ENCODE results near the gene SLC12A8. TPM values are rescaled to one million over a fixed set of nuclear protein-coding genes. Genes with fewer than 3 reads are reported as not detected.

SLC12A8 gene
- total and polyA plus RNA-seq, 2 donors (not counting 1 experiment from before 2014, with no cell fraction given) = 0.57 to 1.1 TPM

DNA sequence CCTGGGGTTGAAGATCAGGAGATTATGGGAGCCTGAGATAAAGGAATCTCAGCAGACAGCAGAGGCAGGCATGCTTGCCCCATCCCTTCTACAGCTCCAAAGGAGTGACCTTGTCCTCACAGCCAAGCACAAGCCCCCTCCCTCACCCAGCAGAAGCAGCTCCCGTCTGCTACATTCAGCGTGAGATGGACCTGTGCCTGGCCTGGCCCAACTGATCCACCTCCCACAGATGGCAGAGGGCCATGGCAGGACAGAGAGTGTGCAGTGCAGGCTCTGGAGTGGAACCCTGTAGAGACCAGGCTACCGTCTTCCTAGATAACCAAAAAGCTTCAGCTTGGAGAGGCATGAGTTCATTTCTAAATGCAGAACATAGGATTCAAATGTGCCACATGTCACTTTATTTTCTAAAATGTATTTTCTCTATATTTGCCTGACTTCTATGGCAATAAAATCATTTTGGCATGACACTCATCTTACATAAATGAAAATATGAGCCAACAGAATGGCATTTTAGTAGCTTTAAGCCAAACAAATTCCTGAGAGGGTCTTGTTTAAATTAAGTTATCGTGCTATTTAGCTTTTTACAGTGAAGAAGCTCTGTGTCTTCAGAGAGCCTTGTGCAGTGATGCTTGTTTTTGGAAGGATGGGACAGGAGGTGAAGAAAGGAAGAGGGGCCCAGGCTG, 43.7 kb downstream of the SLC12A8 start:
- ChIA-PET CTCF (no interaction called here), POLR2A (no interaction called here)
- Histone ChIP-seq H3K9me3 (ENCODE audit: control extremely low read depth in 1 of 3, control insufficient read depth in 2 of 3, insufficient read depth in 1 of 3, low read length in 2 of 3) (peaks cover 0 to 3% (median 0%) of the 10 kb centered on the region in 3 donors), H2AFZ (ENCODE audit: insufficient read depth, low read depth, low read length, poor library complexity, severe bottlenecking) (no peak overlapping the region), H3K27me3 (replicated peaks in 1 of 4; ENCODE audit: control extremely low read depth in 1 of 4, control insufficient read depth in 3 of 4, insufficient read depth in 4 of 4, low read length in 3 of 4) (peaks cover 0 to 4% (median 0%) of the 10 kb centered on the region in 4 experiments), H3K36me3 (replicated peaks in 1 of 2; ENCODE audit: control extremely low read depth in 1 of 2, control insufficient read depth in 1 of 2, extremely low read depth in 1 of 2, insufficient read depth in 2 of 2, low read length in 1 of 2) (no peaks in the 10 kb centered on the region), H3K79me2 (ENCODE audit: control insufficient read depth, insufficient read depth, low read length) (no peaks in the 10 kb centered on the region), H3K9ac (ENCODE audit: low read length) (no peak overlapping the region), H3K27ac (ENCODE audit: low read length in 2 of 2) (no peak overlapping the region), H3K4me3 (ENCODE audit: control extremely low read depth in 1 of 5, extremely low read depth in 1 of 5, insufficient read depth in 1 of 5, low read depth in 2 of 5, low read length in 4 of 5) (no peak overlapping the region), H3K4me1 (ENCODE audit: control insufficient read depth in 2 of 2, insufficient read depth in 2 of 2, low read length in 2 of 2) (peaks cover 0 to 11% of the 10 kb centered on the region in 2 donors), H4K20me1 (ENCODE audit: control insufficient read depth, insufficient read depth, low read length, poor library complexity, severe bottlenecking) (no peaks in the 10 kb centered on the region), H3K4me2 (replicated peaks; ENCODE audit: low read depth, low read length, poor library complexity, severe bottlenecking) (no peak overlapping the region)
- Mint-ChIP-seq H3K4me1 (peaks cover 5% of the 10 kb centered on the region), H3K27me3 (no peaks in the 10 kb centered on the region), H3K9me3 (ENCODE audit: insufficient read depth) (peaks cover 3% of the 10 kb centered on the region), H3K4me3 (no peak overlapping the region), H3K27ac (no peak overlapping the region)
- ATAC-seq (ENCODE audit: low read depth) (no peak), DNase-seq (no peak)
- 93% methylated on average over 2 of the region's 4 CpGs for WGBS (ENCODE audit: insufficient coverage)
- TF ChIP-seq EZH2 (IDR thresholded peaks at IDR 0.05; ENCODE audit: borderline replicate concordance, insufficient read depth, low read depth, low read length, poor library complexity, severe bottlenecking) = no peak
- TF ChIP-seq, protein P1, sequence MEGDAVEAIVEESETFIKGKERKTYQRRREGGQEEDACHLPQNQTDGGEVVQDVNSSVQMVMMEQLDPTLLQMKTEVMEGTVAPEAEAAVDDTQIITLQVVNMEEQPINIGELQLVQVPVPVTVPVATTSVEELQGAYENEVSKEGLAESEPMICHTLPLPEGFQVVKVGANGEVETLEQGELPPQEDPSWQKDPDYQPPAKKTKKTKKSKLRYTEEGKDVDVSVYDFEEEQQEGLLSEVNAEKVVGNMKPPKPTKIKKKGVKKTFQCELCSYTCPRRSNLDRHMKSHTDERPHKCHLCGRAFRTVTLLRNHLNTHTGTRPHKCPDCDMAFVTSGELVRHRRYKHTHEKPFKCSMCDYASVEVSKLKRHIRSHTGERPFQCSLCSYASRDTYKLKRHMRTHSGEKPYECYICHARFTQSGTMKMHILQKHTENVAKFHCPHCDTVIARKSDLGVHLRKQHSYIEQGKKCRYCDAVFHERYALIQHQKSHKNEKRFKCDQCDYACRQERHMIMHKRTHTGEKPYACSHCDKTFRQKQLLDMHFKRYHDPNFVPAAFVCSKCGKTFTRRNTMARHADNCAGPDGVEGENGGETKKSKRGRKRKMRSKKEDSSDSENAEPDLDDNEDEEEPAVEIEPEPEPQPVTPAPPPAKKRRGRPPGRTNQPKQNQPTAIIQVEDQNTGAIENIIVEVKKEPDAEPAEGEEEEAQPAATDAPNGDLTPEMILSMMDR (IDR thresholded peaks at IDR 0.05) = no peak
- intact Hi-C loops (cut with micrococcal nuclease) = no loop called here

DNA sequence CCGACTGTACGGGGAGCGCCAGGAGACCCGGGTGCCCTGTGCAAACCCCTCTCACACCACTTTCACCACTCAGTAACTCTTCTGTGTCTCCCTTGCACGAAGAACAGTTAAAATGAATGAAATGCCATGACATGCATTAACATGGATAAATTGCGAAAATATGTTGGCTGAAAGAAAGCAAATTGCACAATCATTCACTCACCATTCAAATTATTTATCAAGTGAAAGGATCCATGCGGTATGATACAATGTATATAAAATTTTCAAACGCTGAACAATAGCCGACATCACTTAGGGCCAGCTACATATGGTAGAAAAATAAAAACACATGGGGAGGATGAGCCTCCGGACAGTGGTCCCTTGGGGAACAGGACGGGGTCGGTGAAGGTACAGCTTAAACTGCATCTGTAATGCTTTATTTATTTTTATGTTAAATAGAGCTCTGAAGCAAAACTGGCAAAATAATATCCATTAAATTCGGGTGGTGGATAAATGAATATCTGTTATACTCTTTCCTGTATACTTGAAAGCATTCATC, 45.9 kb downstream of the SLC12A8 start:
- Mint-ChIP-seq H3K4me1 (peaks cover 8% of the 10 kb centered on the region), H3K4me3 (no peak overlapping the region), H3K27ac (no peak overlapping the region), H3K9me3 (ENCODE audit: insufficient read depth) (no peaks in the 10 kb centered on the region), H3K27me3 (no peaks in the 10 kb centered on the region)
- peaks cover 0 to 15% of the 10 kb centered on the region in 2 donors for H3K4me1 ChIP-seq (ENCODE audit: control insufficient read depth in 2 of 2, insufficient read depth in 2 of 2, low read length in 2 of 2)
- no peak for ATAC-seq (ENCODE audit: low read depth)
- H4K20me1 ChIP-seq (ENCODE audit: control insufficient read depth, insufficient read depth, low read length, poor library complexity, severe bottlenecking) = no peaks in the 10 kb centered on the region
- POLR2A ChIA-PET = no interaction called here
- no peaks in the 10 kb centered on the region for H3K36me3 ChIP-seq (replicated peaks in 1 of 2; ENCODE audit: control extremely low read depth in 1 of 2, control insufficient read depth in 1 of 2, extremely low read depth in 1 of 2, insufficient read depth in 2 of 2, low read length in 1 of 2)
- no peak overlapping the region for H3K4me3 ChIP-seq (ENCODE audit: control extremely low read depth in 1 of 5, extremely low read depth in 1 of 5, insufficient read depth in 1 of 5, low read depth in 2 of 5, low read length in 4 of 5)
- no peaks in the 10 kb centered on the region for H3K79me2 ChIP-seq (ENCODE audit: control insufficient read depth, insufficient read depth, low read length)
- H2AFZ ChIP-seq (ENCODE audit: insufficient read depth, low read depth, low read length, poor library complexity, severe bottlenecking) = no peak overlapping the region
- TF ChIP-seq, protein P1 (IDR thresholded peaks at IDR 0.05) = no peak
- no peak for TF ChIP-seq EZH2 (IDR thresholded peaks at IDR 0.05; ENCODE audit: borderline replicate concordance, insufficient read depth, low read depth, low read length, poor library complexity, severe bottlenecking)
- CTCF ChIA-PET = no interaction called here
- no peak for DNase-seq
- intact Hi-C loops (cut with micrococcal nuclease) = no loop called here
- peaks cover 0 to 4% (median 0%) of the 10 kb centered on the region in 4 experiments for H3K27me3 ChIP-seq (replicated peaks in 1 of 4; ENCODE audit: control extremely low read depth in 1 of 4, control insufficient read depth in 3 of 4, insufficient read depth in 4 of 4, low read length in 3 of 4)
- no peak overlapping the region for H3K27ac ChIP-seq (ENCODE audit: low read length in 2 of 2)
- 100% methylated on average over 3 of the region's 13 CpGs for WGBS (ENCODE audit: insufficient coverage)
- H3K9ac ChIP-seq (ENCODE audit: low read length) = no peak overlapping the region
- H3K4me2 ChIP-seq (replicated peaks; ENCODE audit: low read depth, low read length, poor library complexity, severe bottlenecking) = no peak overlapping the region
- no peaks in the 10 kb centered on the region for H3K9me3 ChIP-seq (ENCODE audit: control extremely low read depth in 1 of 3, control insufficient read depth in 2 of 3, insufficient read depth in 1 of 3, low read length in 2 of 3)

Data from B cell (primary cell).